NCI-H2081 treated with DMSO at 0.1 percent for 48 hours (cell line): ENCODE measurements around the gene ANKRD42.
"Not testable (repeated sequence)": the region's sequence is repeated elsewhere in the genome, so short reads cannot be mapped to it uniquely, and the experiment has no call there.

Source experiments
- DNase-seq: peaks from one replicate; lab custom pipeline; 2025; lab: John Stamatoyannopoulos, UW

ANKRD42 gene

GRCh38 chr11:83241291-83241946 lies 47.9 kb downstream of the ANKRD42 start:
- DNase-seq, result no peak

GRCh38 chr11:83249445-83249844 lies 55.9 kb downstream of the ANKRD42 start:
- no peak for DNase-seq

- no peak for DNase-seq
These were observed 56.6 kb downstream of the ANKRD42 start for GRCh38 chr11:83249972-83250593.

GRCh38 chr11:83252266-83252665 lies 58.8 kb downstream of the ANKRD42 start:
- DNase-seq, result no peak

- no peak for DNase-seq
These were observed 59.4 kb downstream of the ANKRD42 start for GRCh38 chr11:83252941-83253340.

- DNase-seq, result no peak
These were observed 61.9 kb downstream of the ANKRD42 start for GRCh38 chr11:83255366-83255765.

- DNase-seq, result no peak
These were observed 63.3 kb downstream of the ANKRD42 start for GRCh38 chr11:83256602-83257340.

GRCh38 chr11:83257761-83258168 lies 64.3 kb downstream of the ANKRD42 start:
- DNase-seq, result no peak

GRCh38 chr11:83259559-83259958 lies 66.0 kb downstream of the ANKRD42 start:
- DNase-seq, result no peak

- DNase-seq, result no peak
These were observed 71.8 kb downstream of the ANKRD42 start for GRCh38 chr11:83265331-83265730.

GRCh38 chr11:83269080-83269479 lies 75.6 kb downstream of the ANKRD42 start:
- not testable (repeated sequence) for DNase-seq

- DNase-seq, result not testable (repeated sequence)
These were observed 78.2 kb downstream of the ANKRD42 start for GRCh38 chr11:83271734-83272133.

GRCh38 chr11:83272627-83273026 lies 79.1 kb downstream of the ANKRD42 start:
- no peak for DNase-seq

GRCh38 chr11:83275888-83276641 lies 82.6 kb downstream of the ANKRD42 start:
- DNase-seq, result no peak

- DNase-seq, result no peak
These were observed 84.8 kb downstream of the ANKRD42 start for GRCh38 chr11:83278351-83278750.

- DNase-seq, result no peak
These were observed 86.7 kb downstream of the ANKRD42 start for GRCh38 chr11:83280256-83280655.

- DNase-seq, result no peak
These were observed 88.7 kb downstream of the ANKRD42 start for GRCh38 chr11:83282084-83282716.

GRCh38 chr11:83284501-83285150 lies 91.1 kb downstream of the ANKRD42 start:
- DNase-seq, result no peak

- DNase-seq, result no peak
These were observed 91.7 kb downstream of the ANKRD42 start for GRCh38 chr11:83285151-83285770.

GRCh38 chr11:83285771-83286528 lies 92.4 kb downstream of the ANKRD42 start, which contains the start of gene CCDC90B:
CCDC90B (minus strand) TSS chr11:83286367; CDS start chr11:83285972, 395 bp downstream.
- peak; percentile 90 for DNase-seq
